ENCODE results near the gene STN1.

STN1 gene

DNA sequence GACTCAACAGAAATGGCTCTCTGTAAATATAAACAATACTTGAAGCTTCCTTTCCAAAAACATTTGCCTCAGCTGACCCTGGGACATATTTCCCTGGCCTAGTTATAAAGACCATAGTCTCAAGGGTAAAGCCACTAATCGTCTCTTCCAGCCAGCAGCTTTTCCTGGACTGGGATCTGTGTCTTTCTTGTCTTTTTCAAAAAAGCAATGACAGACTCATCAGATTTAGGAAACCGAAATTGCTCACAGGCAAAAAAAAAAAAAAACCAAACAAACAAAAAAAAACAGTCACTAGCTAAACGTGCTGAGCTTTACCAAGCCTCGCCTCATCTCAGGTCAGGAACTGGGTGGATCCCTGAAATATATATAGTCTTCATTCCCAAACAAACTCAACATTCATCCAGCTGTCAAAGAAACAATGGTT lies 23.5 kb downstream of the STN1 start:
- H4K20me1 ChIP-seq = no peaks in the 10 kb centered on the region
- no peaks in the 10 kb centered on the region for H3K9me3 ChIP-seq (replicated peaks in 1 of 11)
- H3K27ac ChIP-seq = peak overlapping the region in 4 of 11 experiments; percentile 8 to 62 (median 50); a peak in 4 of 22 replicates
- peaks cover 28 to 60% (median 42%) of the 10 kb centered on the region in 10 experiments for H3K4me1 ChIP-seq
- H3K9ac ChIP-seq = peak overlapping the region in 3 of 11 experiments; percentile 11 to 46 (median 31); a peak in 5 of 22 replicates
- TF ChIP-seq Cebpa-rat (IDR thresholded peaks at IDR 0.05) = no peak
- peaks cover 25 to 67% (median 45%) of the 10 kb centered on the region in 11 experiments for H3K36me3 ChIP-seq
- H3K4me2 ChIP-seq = peak overlapping the region in 8 of 11 experiments; percentile 26 to 80 (median 67); a peak in 11 of 22 replicates
- no peak overlapping the region for H3K4me3 ChIP-seq
- H3K27me3 ChIP-seq = no peaks in the 10 kb centered on the region

DNA sequence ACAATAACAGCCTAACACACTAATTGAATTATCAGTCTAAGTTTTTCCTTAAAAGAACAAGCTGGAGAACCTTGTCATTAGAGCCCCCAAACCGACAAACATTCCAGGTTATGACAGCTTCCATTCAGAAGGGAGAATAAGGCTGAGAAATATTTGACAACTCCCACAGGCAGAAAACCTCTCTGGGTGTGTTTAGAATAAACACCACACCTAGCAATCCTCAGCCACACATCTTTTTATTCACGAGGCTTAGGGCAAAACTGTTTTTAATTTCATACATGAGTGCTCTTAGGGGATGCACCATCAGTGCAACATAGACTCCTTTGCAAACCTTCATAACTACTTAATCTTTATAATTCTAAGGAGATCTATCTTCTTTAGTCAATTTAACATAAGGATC lies 24.2 kb downstream of the STN1 start:
- TF ChIP-seq Cebpa-rat (IDR thresholded peaks at IDR 0.05) = no peak
- Histone ChIP-seq H3K9ac (peak overlapping the region in 1 of 11 experiments; percentile 31; a peak in 1 of 22 replicates), H3K27ac (peak overlapping the region in 1 of 11 experiments; percentile 62; a peak in 2 of 22 replicates), H3K4me1 (peaks cover 28 to 60% (median 41%) of the 10 kb centered on the region in 10 experiments), H3K4me2 (peak overlapping the region in 3 of 11 experiments; percentile 56 to 70 (median 64); a peak in 3 of 22 replicates), H3K4me3 (no peak overlapping the region), H3K9me3 (replicated peaks in 1 of 11) (no peaks in the 10 kb centered on the region), H3K27me3 (no peaks in the 10 kb centered on the region), H4K20me1 (no peaks in the 10 kb centered on the region), H3K36me3 (peaks cover 20 to 63% (median 38%) of the 10 kb centered on the region in 11 experiments; a peak in 21 of 22 replicates)

DNA sequence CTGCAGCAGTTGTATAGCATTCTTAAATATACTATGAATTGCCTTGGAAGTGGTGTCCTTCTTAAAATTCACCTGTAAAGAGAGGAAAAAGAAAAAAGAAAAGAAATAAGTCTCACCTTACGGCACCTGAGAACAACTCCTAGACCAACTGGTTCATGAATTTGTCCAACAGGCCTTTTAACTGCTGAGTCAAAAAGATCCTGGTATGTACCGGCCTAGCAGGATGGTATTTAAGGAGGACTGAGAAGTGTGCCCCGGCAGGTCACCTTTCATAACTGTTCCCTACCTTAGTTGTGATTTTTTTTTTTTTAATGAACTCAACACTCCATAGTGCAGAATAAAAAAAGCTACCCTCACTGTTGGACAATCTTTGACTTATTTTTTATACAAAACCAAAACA lies 25.8 kb downstream of the STN1 start:
- peaks cover 12 to 49% (median 33%) of the 10 kb centered on the region in 10 experiments; a peak in 19 of 20 replicates for H3K4me1 ChIP-seq
- H3K36me3 ChIP-seq = peaks cover 6 to 54% (median 33%) of the 10 kb centered on the region in 11 experiments; a peak in 19 of 22 replicates
- H3K27me3 ChIP-seq = no peaks in the 10 kb centered on the region
- H3K4me3 ChIP-seq = no peak overlapping the region
- no peaks in the 10 kb centered on the region for H3K9me3 ChIP-seq (replicated peaks in 1 of 11)
- no peaks in the 10 kb centered on the region for H4K20me1 ChIP-seq
- no peak overlapping the region for H3K4me2 ChIP-seq
- H3K27ac ChIP-seq = no peak overlapping the region
- TF ChIP-seq Cebpa-rat (IDR thresholded peaks at IDR 0.05) = no peak
- H3K9ac ChIP-seq = no peak overlapping the region

DNA sequence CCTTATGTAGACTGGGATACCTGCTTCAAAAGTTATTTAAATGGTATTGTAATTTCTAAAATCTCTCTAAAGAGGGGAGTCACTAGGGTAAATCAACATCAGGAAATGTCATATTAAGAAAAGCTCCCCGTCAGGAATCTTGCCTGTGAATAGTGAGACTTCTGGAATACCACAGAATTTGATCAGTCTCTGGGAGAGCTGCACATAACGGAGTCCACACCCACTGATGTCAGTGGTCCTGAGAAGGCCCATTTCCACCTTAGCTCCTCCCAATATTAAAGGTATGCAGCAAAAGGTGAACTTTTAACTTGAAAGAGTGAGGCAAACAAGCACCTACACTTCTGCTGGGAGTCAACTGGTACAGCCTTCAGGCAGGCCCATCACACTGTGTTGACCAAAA lies 27.3 kb downstream of the STN1 start:
- Histone ChIP-seq H4K20me1 (no peaks in the 10 kb centered on the region), H3K4me1 (peaks cover 11 to 37% (median 26%) of the 10 kb centered on the region in 10 experiments; a peak in 19 of 20 replicates), H3K27ac (peak overlapping the region in 3 of 11 experiments; percentile 4 to 52 (median 12); a peak in 3 of 22 replicates), H3K4me3 (no peak overlapping the region), H3K9ac (peak overlapping the region in 1 of 11 experiments; percentile 6; a peak in 1 of 22 replicates), H3K9me3 (replicated peaks in 1 of 11) (no peaks in the 10 kb centered on the region), H3K36me3 (peaks cover 4 to 47% (median 26%) of the 10 kb centered on the region in 11 experiments; a peak in 15 of 22 replicates), H3K27me3 (no peaks in the 10 kb centered on the region), H3K4me2 (peak overlapping the region in 5 of 11 experiments; percentile 14 to 60 (median 38); a peak in 9 of 22 replicates)
- TF ChIP-seq Cebpa-rat (IDR thresholded peaks at IDR 0.05) = no peak

DNA sequence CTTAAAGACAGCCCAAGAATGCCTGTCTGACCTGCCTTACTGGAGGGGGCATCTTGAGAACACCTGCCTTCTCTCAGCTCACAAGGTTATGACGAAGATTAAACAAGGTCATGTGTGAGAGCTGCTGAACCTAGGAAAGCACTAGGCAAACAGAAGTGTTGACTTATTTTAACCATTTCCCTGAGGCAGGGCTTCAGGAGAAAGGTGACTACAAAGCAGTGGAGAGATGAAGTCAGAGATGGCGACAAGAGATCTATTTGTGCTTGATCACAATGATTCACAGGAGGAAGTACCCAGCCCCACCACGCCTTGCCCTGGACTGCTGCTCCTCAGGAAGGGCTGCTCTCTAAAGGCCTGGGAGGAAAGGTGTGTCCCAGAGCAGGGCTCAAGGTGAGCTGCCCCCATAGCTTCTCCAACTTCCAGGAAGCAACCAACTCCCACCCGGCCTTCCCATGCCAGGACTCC lies 27.8 kb downstream of the STN1 start:
- no peak for TF ChIP-seq Cebpa-rat (IDR thresholded peaks at IDR 0.05)
- Histone ChIP-seq H3K9ac (peak overlapping the region in 1 of 11 experiments; percentile 6; a peak in 1 of 22 replicates), H3K27me3 (no peaks in the 10 kb centered on the region), H4K20me1 (no peaks in the 10 kb centered on the region), H3K36me3 (peaks cover 4 to 47% (median 26%) of the 10 kb centered on the region in 11 experiments; a peak in 15 of 22 replicates), H3K4me3 (no peak overlapping the region), H3K4me2 (peak overlapping the region in 5 of 11 experiments; percentile 14 to 60 (median 38); a peak in 9 of 22 replicates), H3K4me1 (peaks cover 7 to 37% (median 26%) of the 10 kb centered on the region in 10 experiments; a peak in 19 of 20 replicates), H3K27ac (peak overlapping the region in 3 of 11 experiments; percentile 4 to 52 (median 12); a peak in 5 of 22 replicates), H3K9me3 (replicated peaks in 1 of 11) (no peaks in the 10 kb centered on the region)

DNA sequence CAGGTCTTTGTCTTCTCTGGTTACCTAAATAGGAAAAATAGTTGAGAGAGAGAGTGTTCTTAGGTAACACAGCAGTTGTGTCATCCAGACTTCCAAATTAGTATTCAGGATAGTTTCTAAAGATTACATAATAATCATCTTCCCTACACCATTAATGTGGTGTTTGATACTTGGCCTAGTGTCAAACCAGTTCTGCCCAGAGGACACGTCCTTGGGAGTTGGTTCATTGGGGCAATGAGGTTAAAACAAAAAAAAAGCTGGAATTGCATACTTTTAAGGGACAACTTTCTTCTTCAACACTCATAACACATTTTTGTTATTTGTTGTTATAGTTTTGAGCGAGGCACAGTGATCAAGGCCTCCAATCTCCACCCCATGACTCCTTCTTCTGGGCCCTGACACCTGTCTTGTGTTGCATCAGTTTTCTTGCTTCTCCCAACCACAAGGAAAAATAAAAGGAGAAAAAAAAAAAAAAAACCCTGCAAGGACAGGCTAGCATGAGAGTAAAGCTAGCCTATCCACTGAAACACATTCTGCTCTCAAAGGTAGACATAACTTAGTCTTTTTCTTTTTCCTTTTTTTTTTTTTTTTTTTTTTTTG lies 28.8 kb downstream of the STN1 start:
- Histone ChIP-seq H3K27ac (no peak overlapping the region), H3K4me1 (peaks cover 11 to 36% (median 23%) of the 10 kb centered on the region in 10 experiments), H3K9ac (no peak overlapping the region), H3K36me3 (peaks cover 4 to 47% (median 26%) of the 10 kb centered on the region in 11 experiments; a peak in 15 of 22 replicates), H3K9me3 (replicated peaks in 1 of 11) (no peaks in the 10 kb centered on the region), H3K4me2 (no peak overlapping the region), H3K27me3 (no peaks in the 10 kb centered on the region), H4K20me1 (no peaks in the 10 kb centered on the region; a peak in 1 of 22 replicates), H3K4me3 (no peak overlapping the region)
- no peak for TF ChIP-seq Cebpa-rat (IDR thresholded peaks at IDR 0.05)

DNA sequence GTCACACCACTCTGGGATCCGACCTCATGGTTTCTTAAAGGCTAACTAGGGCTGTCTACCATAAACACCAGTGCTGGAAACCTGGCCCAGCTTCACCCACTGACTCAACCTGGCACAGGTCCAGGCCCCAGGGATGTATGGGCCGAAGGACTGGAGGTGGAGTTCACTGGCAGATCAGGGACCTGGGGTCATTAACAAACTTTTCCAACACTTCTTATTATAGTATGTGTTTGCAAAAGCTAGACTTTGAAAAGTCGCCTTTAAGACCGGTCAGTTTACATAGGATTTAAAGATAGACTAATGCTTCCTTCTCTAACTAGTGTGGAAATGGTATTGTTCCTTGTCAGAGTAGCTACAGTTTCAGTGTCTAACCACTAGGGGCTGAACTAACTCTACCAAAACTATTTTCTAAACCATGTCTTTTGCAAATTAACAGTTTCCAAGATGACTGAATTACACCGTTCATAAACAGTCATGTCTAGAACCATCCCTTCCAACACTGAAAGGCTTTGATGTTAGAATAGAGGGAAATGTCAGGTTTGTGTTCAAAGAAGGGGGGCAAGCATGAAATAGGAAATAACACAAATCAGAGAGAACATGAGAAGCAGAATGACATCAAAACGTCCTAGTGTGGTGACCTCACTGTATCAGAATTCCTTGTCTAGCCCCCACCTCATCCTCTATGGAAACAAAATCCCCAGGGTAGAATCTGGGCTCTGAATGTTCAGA lies 29.7 kb downstream of the STN1 start:
- Histone ChIP-seq H3K4me2 (no peak overlapping the region), H3K4me3 (no peak overlapping the region)

DNA sequence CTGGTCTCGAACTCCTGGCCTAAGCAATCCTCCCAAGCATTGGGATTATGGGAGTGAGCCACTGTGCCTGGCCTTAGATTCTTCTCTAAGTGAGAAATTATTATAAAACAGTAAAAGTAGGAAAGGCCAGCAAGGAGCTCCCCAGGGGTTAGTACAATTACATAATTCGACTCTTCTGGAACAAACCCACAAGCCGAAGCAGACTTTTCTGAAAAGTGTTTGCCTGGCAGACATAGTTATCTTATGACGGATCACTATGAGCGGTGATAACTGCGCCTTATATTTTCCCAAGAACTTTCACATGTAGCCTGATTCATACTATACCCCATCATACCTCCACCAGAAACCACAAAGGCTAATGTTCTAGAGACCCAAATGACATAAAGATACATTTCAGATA lies 32.4 kb downstream of the STN1 start:
- H3K9ac ChIP-seq = 0 out of 22 replicates have a peak overlapping the region, but pooled peaks of 1 of the 11 experiments have one; percentile 29
- TF ChIP-seq Cebpa-rat (IDR thresholded peaks at IDR 0.05) = no peak
- peak overlapping the region in 5 of 11 experiments; percentile 40 to 67 (median 59); a peak in 5 of 22 replicates for H3K4me2 ChIP-seq
- no peaks in the 10 kb centered on the region for H3K9me3 ChIP-seq (replicated peaks in 1 of 11)
- H3K36me3 ChIP-seq = peaks cover 25 to 50% (median 37%) of the 10 kb centered on the region in 11 experiments; a peak in 20 of 22 replicates
- H3K4me1 ChIP-seq = peaks cover 6 to 25% (median 19%) of the 10 kb centered on the region in 10 experiments
- no peak overlapping the region for H3K4me3 ChIP-seq
- H3K27ac ChIP-seq = no peak overlapping the region
- H3K27me3 ChIP-seq = no peaks in the 10 kb centered on the region
- H4K20me1 ChIP-seq = no peaks in the 10 kb centered on the region; a peak in 1 of 22 replicates

More for the DNA sequence above, 29.7 kb downstream of the STN1 start:
- H3K9me3 ChIP-seq (replicated peaks in 1 of 11) = no peaks in the 10 kb centered on the region
- no peaks in the 10 kb centered on the region for H3K27me3 ChIP-seq
- no peaks in the 10 kb centered on the region; a peak in 1 of 22 replicates for H4K20me1 ChIP-seq
- H3K9ac ChIP-seq = no peak overlapping the region
- H3K27ac ChIP-seq = no peak overlapping the region
- peaks cover 4 to 47% (median 26%) of the 10 kb centered on the region in 11 experiments; a peak in 15 of 22 replicates for H3K36me3 ChIP-seq
- no peak for TF ChIP-seq Cebpa-rat (IDR thresholded peaks at IDR 0.05)
- peaks cover 6 to 27% (median 20%) of the 10 kb centered on the region in 10 experiments for H3K4me1 ChIP-seq

Measured in BLaER1 treated with 17β-estradiol and CSF1 and Interleukin-3, amounts not matched to agents 10 nM and 100 nM (cell line).